GM21825 (cell line): ENCODE measurements around the gene TMEM98.
"Not testable (repeated sequence)": the region's sequence is repeated elsewhere in the genome, so short reads cannot be mapped to it uniquely, and the experiment has no call there.

Source experiments
- ATAC-seq: cut with Tn5 transposase; IDR thresholded peaks from one replicate; pipeline ENCODE4 v1.9.1; 2021; ENCODE audit warnings: mild to moderate bottlenecking, moderate library complexity; ENCODE audit not compliant: unreplicated experiment

The TMEM98 gene

GRCh38 chr17:32927724-32928585 is at the start of gene TMEM98:
TMEM98 (plus strand) TSS chr17:32928153; CDS start chr17:32931529, 3,376 bp downstream.
- ATAC-seq, result no peak

- no peak for ATAC-seq
Measured at GRCh38 chr17:32878211-32878610, 49.7 kb upstream of the TMEM98 start.

GRCh38 chr17:32879134-32879533 is 48.8 kb upstream of the TMEM98 start:
- no peak for ATAC-seq

GRCh38 chr17:32880671-32881453 is 47.1 kb upstream of the TMEM98 start:
- no peak for ATAC-seq

- no peak for ATAC-seq
Measured at GRCh38 chr17:32882029-32882428, 45.9 kb upstream of the TMEM98 start.

- no peak for ATAC-seq
Measured at GRCh38 chr17:32882734-32883133, 45.2 kb upstream of the TMEM98 start.

- not testable (repeated sequence) for ATAC-seq
Measured at GRCh38 chr17:32886951-32887350, 41.0 kb upstream of the TMEM98 start.

- ATAC-seq, result not testable (repeated sequence)
Measured at GRCh38 chr17:32887410-32887809, 40.5 kb upstream of the TMEM98 start.

GRCh38 chr17:32894245-32894644 is 33.7 kb upstream of the TMEM98 start:
- no peak for ATAC-seq

- no peak for ATAC-seq
Measured at GRCh38 chr17:32896647-32897258, 31.2 kb upstream of the TMEM98 start.

- no peak for ATAC-seq
Measured at GRCh38 chr17:32899236-32900013, 28.5 kb upstream of the TMEM98 start.

GRCh38 chr17:32901743-32902142 is 26.2 kb upstream of the TMEM98 start:
- ATAC-seq, result no peak

GRCh38 chr17:32903774-32904673 is 23.9 kb upstream of the TMEM98 start:
- ATAC-seq, result no peak

- no peak for ATAC-seq
Measured at GRCh38 chr17:32904891-32905290, 23.1 kb upstream of the TMEM98 start.

GRCh38 chr17:32907583-32907982 is 20.4 kb upstream of the TMEM98 start:
- no peak for ATAC-seq

- ATAC-seq, result no peak
Measured at GRCh38 chr17:32909787-32910369, 18.1 kb upstream of the TMEM98 start.

GRCh38 chr17:32910769-32911168 is 17.2 kb upstream of the TMEM98 start:
- no peak for ATAC-seq

- ATAC-seq, result no peak
Measured at GRCh38 chr17:32912218-32912897, 15.6 kb upstream of the TMEM98 start.

GRCh38 chr17:32913593-32913992 is 14.4 kb upstream of the TMEM98 start:
- ATAC-seq, result no peak
